Ishikawa (cell line): ENCODE measurements around the gene MICAL3.

ENCODE experiments used
- CEBPB ChIP-seq: IDR thresholded peaks from 2 replicates; pipeline ENCODE4 v1.6.1; 2012
- EP300 ChIP-seq: IDR thresholded peaks from 2 replicates; pipeline ENCODE4 v1.6.1; 2012; ENCODE audit warnings: borderline replicate concordance
- FOXM1 ChIP-seq: IDR thresholded peaks from 2 replicates; pipeline ENCODE4 v1.6.1; 2012; ENCODE audit warnings: low read depth, borderline replicate concordance
- MAX ChIP-seq: IDR thresholded peaks from 2 replicates; pipeline ENCODE4 v1.6.1; 2012
- TAF1 ChIP-seq: IDR thresholded peaks from 2 replicates; pipeline ENCODE4 v1.6.1; 2012; ENCODE audit warnings: low read depth, mild to moderate bottlenecking

DNA sequence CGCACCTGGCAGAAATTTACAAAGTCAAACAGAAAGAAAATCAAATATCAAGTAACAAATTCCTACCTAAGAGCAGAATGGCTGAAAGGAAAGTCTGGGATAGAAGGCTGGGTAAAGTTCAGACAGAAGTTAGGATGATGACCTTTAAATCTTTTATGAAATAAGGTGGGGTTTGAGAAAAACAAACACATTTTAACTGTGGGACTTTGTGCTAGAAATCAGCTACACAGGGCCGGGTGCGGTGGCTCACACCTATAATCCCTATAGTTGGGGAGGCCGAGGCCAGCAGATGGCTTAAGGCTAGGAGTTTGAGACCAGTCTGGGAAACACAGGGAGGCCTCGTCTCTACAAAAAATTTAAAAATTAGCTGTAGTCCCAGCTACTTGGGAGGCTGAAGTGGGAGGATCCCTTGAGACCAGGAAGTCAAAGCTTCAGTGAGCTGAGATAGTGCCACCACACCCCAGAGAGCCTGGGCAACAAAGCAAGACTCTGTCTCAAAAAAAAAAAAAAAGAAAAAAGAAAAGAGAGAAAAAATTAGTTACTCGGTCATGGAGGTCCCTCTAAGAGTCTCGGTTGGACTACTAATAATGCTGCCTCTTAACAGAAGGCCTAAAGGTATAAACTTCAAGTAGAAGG is 130.3 kb downstream of the MICAL3 start:
- TF ChIP-seq CEBPB (no peak), FOXM1 (no peak), MAX (no peak), TAF1 (no peak), EP300 (no peak)
